Activated naive CD4-positive, alpha-beta T cell treated with Interleukin-2 at 50 U/mL for 16 hours (primary cell): ENCODE data around the gene CKB.
"Not testable (repeated sequence)": the region's sequence is repeated elsewhere in the genome, so short reads cannot be mapped to it uniquely, and the experiment has no call there.

ENCODE experiments used
- DNase-seq: peaks from one replicate; pipeline ENCODE4 v3.0.0-alpha.2; 2020

Gene CKB

DNA sequence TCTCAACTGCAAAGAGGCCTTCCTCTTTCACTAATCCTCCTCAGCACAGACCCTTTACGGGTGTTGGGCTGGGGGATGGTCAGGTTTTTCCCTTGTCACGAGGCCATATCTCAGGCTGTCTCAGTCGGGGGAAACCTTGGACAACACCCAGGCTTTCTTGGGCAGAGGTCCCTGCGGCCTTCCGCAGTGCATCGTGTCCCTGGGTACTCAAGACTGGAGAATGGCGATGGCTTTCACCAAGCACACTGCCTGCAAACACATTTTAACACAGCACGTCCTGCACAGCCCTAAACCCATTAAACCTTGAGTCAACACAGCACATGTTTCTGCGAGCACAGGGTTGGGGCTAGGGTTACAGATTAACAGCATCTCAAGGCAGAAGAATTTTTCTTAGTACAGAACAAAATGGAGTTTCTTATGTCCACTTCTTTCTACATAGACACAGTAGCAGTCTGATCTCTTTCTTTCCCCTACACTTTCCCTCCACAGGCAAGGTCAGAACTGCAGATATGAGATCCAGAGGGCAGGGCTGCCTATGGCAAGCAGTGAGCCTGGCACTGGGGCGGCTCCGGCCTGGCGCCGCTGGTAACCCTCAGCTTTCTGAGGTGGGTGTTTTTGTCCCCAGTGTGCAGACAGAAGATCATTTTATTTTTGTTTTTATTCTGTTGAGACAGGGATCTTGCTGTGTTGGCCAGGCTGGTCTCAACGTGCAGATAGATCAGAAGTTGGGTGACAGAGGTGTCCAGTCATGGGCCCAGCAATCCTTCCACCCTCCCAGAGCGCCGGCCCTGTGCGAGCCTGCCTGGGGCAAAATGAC lies 3.0 kb upstream of the CKB start:
- not testable (repeated sequence) for DNase-seq

DNA sequence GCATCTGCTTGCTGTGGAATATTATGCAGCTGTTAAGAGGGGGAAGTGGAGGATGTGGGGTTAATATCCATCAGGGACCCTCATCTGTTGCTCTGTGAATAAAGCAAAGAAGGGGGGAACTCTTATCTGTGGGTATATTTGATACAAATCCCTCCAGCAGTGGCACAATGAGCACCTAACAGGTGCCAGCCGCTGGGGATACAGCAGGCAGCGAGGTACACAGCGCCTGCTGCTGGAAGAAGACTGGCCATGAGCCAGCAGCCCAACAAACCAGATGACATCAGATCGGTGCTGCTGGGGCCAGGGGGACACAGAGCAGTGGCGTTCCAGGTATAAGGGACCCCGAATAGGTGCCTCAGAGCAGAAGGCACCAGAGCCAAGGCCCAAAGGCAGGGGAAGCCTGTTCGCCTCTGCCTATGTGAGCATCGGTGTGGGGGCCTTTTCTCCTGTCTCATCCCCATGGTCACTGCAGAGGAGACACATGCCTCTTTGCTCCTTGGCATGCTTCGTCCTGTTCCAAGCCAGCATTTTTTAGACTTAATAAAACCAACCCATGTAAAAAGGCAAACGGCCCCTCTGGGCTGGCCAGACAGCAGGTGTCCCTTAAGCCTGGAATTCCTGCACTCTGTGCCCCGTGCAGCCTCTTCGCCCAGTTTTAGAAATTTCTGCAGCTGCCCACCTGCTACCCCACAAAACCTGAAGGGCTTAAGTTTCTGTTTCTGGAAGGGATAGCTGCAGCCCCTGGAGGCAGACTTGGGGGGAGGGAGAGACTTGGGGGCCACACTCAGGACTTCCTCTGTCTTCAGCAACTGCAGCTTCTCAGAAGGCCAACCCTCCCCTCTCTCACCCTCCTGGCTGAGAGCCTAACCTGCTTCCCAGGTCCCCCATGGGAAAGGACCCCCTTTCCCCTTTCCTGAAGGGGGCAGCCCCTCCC lies 1.6 kb upstream of the CKB start:
- no peak for DNase-seq

DNA sequence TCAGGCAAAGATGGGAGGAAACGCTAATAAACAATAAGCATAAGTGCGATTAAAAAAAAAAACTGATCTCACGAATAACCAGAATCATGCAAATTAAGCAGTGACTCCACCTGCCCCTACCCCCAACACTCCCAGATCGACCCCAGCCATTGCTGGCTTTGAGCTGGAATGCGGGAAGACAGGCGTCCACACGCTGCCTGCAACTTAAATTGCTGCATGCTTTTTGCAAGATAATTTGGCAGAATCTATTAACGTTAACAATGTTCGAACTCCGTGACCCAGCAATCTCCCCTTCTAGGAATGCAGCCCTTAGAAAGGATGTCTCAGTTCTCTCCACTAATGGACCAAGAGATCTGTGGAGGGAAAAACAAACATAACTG lies 935 bp upstream of the CKB start:
- DNase-seq, result no peak

DNA sequence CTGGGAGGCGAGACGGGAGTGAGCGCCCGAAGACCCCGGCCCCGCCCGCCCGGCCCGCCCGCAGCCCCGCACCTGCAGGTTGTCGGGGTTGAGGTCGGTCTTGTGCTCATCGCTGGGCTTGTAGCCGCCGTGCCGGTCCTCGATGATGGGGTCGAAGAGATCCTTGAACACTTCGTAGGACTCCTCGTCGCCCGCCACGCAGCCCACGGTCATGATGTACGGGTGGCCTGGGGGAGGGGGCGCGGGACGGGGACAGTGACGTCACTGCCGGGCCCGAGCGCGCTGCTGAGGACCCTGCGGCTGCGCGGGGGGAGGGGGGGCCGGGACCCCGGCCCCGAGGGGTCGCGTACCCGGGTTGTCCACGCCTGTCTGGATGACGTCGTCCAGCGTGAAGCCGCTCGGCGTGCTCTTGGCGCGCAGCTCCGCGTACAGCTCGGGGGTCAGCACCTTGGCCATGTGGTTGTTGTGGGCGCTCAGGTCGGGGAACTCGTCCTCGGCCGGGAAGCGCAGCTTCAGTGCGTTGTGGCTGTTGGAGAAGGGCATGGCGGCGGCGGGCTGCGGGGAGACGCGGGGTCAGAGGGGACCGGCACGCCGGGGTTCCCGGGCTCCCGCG lies 573 bp downstream of the CKB start:
- DNase-seq, result no peak

DNA sequence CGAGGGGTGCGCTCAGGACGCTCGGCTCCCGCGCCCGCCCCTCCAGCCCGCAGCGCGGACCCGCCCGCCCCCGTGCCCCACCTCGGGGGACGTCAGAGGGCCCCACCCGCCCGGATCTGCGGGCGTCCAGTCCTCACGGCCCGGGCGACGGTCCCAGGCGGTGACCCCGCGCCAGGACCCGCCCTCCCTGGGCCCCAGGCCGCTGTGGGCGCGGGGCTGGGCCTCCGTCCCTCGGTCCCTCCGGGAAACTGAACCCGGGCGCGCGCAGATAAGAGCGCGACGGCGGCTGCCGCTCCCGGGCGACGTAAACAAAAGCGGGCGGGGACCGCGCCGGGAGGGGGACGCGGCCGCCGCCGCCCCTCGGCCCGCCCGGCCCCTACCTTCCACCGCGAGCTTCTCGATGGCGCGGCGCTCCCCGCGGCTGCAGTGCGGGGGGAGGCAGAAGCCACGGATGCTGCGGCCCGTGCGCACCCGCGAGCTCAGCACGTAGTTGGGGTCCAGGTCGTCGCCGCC lies 1.1 kb downstream of the CKB start:
- no peak for DNase-seq

DNA sequence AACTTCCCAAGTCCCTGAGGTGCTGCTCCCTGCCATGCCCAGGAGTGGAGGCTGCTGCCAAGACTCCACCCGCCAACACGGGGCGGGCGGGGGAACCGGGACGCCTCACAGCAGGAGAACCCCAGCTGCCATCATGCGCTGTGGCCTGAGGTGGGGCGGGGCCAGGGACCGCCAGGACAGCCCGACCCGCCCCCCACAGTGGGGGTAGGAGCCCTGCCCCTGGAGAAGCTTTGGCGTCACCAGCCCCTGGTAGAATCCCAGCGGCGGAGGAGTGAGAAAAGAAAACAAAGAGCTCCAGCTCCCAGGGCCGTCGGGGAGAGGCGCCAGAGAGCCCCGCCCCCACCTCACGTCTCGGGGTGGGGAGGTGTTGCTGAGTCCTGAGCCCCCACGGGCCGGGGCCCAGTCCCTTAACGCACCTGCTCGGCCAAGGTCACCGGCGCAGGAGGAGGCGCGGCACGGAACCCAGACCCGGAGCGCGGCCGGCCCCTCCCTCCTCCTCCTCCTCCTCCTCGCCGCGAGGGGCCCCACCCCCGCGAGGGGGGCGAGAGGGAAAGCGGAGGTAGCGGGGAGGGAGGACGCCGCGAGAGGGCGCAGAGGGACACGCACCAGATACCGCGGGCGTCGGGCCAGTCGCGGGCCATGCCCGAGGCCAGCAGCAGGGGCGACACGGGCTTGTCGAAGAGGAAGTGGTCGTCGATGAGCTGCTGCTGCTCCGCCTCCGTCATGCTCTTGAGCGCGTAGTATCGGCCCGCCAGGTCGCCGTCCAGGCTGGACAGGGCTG lies 1.8 kb downstream of the CKB start:
- peak; percentile 67 for DNase-seq

DNA sequence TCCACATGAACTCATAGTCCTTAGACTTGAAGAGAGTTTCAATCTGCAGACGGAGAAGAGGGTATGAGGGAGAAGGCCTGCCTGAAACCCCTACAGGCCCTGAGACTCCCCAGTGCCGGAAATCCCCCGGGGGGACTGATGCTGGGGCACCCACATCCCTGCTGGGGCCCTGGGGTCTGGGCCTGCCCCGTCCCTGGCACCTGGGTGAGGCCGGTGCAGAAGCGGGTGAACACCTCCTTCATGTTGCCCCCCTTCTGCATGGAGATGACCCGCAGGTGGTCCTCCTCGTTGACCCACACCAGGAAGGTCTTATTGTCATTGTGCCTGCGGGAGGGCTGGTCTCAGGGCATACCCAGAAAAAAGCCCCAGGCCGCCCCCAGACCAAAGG lies 2.4 kb downstream of the CKB start:
- no peak for DNase-seq

DNA sequence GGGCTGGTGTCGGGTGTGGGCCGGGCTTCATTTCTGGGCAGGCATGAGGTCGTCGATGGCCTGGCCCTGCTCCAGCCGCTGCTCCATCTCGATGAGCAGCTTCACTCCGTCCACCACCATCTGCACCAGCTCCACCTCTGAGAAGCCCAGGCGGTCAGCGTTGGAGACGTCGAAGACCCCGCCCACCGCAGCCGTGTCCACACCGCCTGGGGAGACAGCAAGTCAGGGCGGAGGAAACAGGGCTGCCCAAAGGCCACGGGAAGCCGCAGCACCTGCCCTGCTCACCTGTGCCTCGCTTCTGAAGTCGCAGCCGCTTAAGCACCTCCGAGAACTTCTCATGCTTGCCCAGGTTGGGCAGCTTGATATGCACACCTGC lies 2.8 kb downstream of the CKB start:
- no peak for DNase-seq

DNA sequence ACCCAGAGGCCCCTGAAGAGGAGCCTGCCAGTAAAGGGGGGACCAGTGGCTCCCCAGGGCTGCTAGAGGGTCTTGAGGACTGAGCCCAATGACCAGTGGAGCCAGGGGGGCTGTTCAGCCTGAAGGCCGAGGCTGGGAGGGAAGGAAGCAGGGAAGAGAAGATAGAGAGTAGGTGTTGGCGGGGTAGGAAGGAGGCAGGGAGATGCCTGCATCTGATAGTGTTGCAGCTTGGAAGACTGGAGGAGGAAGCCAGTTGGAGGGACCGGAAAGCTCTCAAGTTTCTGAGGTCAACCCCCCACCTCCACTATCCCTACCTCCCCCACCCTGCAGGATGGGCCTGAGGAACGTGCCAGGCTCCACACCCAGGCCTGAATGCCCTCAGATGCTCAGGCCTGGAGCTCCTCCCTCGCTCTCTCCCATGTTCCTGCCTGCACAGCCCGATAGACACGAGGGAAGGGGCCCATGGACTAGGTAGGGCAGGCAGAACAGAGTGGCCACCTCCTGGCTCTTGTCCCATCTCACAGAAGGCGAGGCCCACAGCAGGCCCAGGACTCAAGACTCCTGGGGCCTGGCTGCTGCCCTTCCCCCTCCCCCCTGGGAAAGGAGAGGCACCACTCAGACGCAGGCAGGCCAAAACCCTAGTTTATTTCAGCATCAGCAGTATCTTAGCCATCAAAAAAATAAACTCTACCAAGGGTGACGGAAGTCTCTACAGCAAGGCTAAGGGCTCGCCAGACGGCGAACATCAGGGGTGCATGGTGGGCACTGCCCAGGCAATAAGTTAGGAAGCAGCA lies 3.4 kb downstream of the CKB start:
- DNase-seq, result no peak

DNA sequence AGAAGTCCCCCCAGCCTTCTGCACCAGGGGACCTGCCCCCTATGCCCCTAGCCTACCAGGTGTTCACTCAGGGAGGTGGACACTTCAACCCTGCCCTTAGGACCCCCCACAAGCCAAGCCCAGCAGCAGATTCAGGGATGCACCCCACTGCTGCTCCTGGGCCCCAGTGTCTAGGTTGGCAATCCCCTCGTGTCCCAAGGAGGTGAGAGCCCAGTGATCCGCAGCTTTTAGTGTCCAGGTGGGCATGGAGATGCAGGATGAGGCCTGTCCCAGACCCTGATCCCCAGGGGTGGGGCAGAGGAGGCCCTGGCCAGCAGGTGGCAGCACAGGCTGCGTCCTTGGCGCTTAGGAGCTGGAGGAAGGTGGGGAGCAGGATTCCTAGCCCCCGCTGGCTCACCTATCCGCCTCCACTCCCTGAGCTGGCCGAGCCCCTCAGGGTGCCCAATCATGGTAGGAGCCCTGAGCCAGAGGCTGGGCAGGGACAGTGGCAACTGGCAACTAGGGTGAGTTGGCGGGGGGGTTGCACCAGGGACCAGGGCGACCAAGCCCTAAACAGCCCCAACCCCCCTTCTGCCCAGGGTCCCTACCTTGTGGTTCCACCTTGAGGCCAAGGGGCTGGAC lies 4.1 kb downstream of the CKB start:
- DNase-seq, result peak; percentile 62

DNA sequence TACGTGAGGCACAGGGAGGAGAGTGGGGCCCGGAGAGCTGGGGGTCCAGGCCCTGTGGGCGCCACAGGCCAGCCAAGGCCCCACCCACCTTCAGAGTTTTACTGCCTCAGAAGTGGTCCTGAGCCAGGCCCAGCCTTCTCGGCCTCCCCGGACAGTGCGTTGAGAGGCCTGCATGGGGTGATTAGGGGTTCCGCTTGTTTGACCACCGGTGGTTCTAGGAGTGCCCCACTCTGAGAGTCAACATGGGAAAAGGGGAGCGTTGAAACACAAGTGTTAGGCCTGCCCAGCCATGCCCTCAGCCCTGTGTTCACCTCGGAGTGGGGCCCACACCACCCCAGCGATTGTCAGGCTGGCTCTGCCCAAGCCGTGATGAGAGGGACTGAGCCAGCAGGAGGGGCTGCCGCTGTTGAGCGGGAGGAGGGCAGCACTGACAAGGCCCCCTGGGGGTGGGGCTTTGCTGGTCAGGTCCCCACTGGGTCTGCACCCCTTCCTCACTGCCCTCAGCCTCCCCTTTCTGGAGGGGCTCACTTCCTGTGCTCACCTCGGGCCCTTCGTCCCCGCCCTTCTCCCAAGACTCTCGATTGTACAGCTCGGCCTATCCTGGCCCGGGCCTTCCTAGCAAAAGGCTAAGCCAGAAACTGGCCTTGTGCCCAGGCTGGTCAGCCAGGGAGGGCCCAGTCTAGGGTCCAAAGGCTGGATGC lies 4.8 kb downstream of the CKB start:
- no peak for DNase-seq

DNA sequence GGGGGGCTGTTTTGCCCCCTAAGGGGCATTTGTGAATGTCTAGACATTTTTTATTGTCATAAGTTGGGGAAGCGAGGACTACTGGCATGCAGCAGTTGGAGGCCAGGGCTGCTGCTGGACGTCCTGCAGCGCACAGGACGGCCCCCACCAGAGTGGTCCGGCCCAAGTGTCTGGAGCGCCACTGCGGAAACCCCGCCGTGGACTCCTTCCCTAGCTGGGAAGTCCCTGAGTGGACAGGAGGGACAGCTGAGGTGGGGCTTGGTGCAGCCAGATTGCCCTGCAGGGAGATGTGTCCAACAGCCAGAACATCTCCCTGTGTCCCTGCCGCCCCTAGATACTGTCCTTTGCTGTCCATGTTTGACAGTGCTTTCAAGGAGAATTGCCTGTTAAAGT lies 5.5 kb downstream of the CKB start:
- DNase-seq, result no peak

DNA sequence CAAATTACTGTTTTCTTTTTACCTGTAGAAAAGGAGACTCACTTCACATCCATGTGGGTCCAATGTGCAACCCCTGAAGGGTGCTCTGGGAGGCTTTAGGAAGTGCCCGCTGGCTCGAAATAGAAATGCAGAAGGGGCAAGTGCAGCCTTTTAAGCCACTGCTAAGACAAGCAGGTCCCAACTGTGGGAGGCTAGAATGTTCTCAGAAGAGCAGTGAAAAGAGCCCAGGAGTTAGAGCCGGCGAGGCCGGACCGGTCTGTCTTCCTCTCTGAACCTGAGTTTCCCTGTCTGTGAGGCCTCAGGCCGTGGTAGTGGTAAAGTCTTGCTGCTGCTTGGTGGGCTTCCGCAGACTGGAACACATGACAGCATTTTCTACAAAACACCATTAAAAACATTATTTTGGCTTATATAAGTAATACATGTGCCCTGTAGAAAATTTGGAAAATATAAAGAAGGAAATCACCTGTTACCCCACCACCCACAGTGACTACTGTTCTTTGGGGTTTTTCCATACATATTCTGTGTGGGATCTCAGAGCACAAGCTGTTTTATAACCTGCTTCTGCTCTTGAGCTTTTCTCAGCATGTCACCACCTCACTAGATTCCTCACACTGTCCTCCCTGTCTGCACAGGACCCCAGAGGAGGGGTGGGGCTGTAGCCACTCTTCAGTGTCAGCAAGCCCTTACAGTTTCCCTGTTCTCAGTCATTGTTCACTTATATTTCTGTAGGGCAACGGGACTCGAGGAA lies 6.0 kb downstream of the CKB start:
- DNase-seq, result no peak

DNA sequence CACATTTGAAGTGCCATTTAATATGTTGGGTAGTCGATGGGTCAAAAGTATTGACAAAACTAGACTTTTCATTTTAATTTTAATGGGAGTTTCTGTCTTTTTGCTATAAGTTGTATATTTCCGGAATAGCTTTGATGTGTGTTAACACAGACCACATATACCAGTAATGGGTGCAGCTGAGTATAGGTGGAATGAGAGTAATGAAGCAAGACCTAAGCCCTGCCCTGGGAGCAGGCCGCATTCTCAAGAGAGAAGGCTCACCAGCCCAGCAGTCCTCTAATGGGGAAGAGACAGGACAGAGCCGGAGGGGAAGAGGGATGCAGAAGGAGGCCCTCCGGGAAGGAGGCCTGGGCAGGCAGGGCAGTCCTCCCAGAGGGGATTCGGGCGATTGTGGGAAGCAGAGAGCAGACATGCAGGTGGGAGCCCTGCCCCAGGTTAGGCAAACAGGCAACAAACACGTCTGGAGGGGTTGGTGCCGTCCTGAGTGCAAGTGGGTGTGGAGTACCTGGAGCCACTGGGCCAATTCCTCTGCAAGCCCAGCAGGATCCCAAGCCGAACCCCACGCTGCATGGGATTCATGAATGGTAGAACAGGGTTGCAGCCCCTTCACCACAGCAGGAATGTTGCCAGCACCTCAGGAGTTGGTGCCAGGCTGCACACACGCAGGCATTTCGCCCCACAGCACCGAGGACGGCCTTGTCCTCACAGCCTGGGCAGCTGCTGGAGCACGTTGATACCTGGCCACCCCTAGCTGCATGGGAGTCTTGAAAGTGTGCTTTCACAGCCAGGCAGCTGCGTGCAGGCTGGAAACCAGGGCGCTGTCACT lies 7.8 kb downstream of the CKB start:
- DNase-seq, result no peak

DNA sequence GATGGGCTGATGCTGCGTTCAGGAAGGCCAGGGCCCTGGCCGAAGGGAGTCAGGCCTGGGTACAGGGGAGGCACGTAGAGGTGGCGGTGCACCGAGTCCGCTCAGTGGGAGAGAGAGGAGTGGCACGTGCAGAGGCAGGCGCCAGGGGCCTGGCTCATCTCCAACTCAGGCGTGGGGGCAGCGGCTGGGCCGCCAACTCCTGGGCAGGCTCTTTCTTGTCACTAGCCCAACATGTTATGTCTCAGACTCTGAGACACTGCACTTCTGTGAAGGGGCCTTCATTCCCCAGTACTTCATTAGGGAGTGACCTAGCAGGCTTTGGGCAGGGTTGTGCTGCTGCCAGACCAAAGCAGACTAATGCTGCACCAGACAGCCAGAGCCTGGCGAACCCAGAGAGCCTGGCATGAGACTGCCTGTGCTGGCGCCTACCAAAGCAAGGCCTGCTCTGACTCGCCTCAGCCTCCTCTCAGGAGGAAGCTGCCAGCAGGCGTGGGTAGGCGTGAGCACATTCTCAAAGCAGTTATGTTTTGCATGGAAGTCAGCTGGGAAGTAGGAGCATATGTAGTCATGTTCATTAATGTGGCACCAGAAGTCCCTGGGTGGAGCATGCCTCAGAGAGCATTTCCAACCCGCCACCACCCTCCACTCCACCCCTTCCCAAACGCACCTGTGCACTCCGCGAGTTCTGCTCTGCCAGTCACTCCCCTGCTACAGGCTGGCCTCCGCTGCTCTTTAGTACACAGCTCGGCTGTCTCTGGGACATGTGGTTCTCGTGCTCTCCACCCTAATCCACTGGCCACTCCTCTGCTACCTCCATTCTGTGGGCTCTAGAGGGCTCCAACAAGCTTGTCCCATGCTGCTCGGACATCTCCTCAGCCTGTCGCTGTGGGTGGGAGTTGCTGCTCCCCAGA lies 9.7 kb downstream of the CKB start:
- DNase-seq, result no peak

DNA sequence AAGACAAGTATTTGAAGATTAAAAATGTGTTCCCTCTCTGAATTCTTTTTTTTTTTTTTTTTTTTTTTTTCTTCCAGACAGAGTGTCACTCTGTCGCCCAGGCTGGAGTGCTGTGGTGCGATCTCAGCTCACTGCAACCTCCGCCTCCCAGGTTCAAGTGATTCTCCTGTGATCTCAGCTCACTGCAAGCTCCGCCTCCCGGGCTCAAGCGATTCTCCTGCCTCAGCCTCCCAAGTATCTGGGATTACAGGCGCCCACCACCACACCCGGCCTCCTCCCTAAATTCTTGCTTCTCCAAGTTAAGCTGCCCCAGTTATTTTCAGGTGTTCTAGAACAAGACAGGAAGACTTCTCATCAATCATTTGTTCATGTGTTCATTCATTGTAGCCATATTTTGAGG lies 10.4 kb downstream of the CKB start:
- not testable (repeated sequence) for DNase-seq

DNA sequence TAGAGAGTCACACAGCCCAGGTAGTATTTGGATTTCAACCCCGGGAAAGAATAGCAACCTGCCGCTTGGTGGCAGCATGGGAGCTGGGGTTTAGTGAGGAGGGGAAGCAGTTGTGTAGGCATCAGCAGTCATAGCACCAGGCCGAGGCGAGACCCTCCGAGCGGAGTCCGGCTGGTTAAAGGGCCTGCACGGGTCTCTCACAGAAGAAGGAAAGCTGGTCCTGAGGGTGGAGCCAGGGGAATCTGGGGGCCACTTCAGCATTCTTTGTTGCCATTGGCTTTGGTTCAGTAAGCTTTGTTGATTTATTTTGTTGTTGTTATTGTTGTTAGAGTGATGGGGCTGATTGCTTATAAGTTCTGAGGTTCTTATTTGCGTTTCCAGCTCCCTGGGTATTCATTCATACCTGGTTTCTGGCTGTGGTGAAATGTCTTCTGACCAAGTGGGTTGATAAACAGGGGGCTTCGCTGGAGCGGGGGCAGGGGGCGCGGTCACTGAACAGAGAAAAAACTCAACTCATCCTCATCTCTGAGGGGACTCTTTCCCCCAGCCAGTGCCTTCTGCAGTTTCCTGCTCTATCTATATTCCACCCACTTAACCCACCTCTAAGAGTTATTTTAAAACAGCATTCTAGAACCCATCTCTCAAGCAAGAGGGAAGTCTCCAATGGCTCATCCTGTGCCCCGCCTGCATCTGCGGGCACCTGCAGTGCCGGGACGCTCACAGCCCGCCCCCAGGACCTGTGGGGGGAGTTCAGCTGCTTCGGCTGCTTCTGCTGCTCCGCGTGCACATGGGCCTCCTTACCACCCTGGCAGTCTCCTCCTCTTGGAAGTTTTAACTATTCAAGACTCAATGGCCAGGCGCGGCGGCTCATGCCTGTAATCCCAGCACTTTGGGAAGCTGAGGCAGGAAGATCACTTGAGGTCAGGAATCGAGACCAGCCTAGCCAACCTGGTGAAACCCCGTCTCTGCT lies 11.6 kb downstream of the CKB start:
- no peak for DNase-seq
